ENCODE results near the gene ZNF511.

DNA sequence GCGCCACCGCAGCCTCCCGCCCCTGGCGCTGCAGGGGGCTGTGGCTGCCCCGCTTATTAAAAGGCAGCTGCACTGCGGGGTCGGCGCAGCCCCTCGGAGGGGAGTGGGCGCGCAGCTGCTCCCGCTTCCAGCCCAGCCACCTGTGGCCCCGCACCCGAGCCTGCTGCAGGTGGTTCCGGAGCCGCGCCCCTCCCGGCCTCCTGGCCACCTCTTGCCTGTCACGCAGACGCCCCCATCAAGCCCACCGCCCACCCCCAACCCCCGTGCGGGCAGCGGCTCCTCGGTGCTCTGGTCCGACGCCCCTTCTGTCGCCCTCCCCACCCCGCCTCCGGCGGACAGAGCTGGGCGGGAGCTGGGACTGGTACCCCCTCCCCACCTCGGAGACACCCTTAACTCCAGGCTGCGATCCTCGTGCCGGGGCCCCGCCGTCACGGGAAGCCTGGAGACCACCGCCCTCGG lies 27.4 kb downstream of the ZNF511 start:
- TF ChIP-seq CTCF (IDR thresholded peaks at IDR 0.05) (no peak), POLR2A (IDR thresholded peaks at IDR 0.05) (no peak), POLR2AphosphoS5 (IDR thresholded peaks at IDR 0.05) (no peak)

Data from upper lobe of left lung (tissue), 4 donors.